K562 (cell line): ENCODE measurements around the gene CSNK1G1. TPM values are rescaled to one million over a fixed set of nuclear protein-coding genes. Genes with fewer than 3 reads are reported as not detected.

Source experiments
- ATAC-seq: fragments of 200-7000 bp; cut with Tn5 transposase; 3 replicates; pipeline ENCODE4 v1.9.1; 2020; ENCODE audit warnings: moderate library complexity
- BruUV-seq: library from RNA; stranded (reverse); fragments of 400-500 nt; replicated peaks from 2 replicates; lab custom pipeline; 2021; lab: Mats Ljungman, UMichigan
- CTCF ChIA-PET: fragments of 300-600 bp; formaldehyde crosslinking; extraction: SDS; loops from one replicate; lab custom pipeline; 2021; ENCODE audit warnings: low intra/inter-chr PET ratio; lab: Yijun Ruan, JAX
- POLR2A ChIA-PET: fragments of 300-600, 350-650 bp; sonication (Branson Sonifier 250); formaldehyde crosslinking; extraction: SDS; loops from one replicate; lab custom pipeline; 2021; ENCODE audit warnings: antibody characterized with exemption, inconsistent platforms; lab: Yijun Ruan, JAX
- DNase-seq, 4 experiments: peaks; one replicate each; pipeline versions ENCODE4 v3.0.0 to v3.0.0-alpha.2; 2011 to 2018; ENCODE audit warnings: low spot score in 3 of 4, mixed read lengths in 3 of 4; ENCODE audit errors: extremely low read depth in 1 of 4
- FAIRE-seq: peaks from 2 replicates; lab custom pipeline; 2011; peaks lifted over from hg19 to GRCh38; lab: Jason Lieb, UNC
- H2AFZ ChIP-seq: 2 replicates; pipeline ENCODE4 v1.6.0; 2011; ENCODE audit warnings: low read depth, low read length, control low read depth, inconsistent platforms
- H3K27ac ChIP-seq: fragments of 200-600 bp; 3 replicates; pipeline ENCODE4 v1.8.0; 2011; ENCODE audit warnings: low read depth, mild to moderate bottlenecking, control low read depth, inconsistent platforms, low read length, moderate library complexity, mixed read lengths; ENCODE audit errors: extremely low read depth
- H3K27me3 ChIP-seq, 2 experiments: fragments of 300-600 bp in 1 of 2; 2 replicates in 1 of 2; 3 replicates in 1 of 2; pipeline versions ENCODE4 v1.6.0 to v1.8.0; 2011; ENCODE audit warnings: inconsistent platforms in 2 of 2, low read length in 2 of 2, mild to moderate bottlenecking in 1 of 2, mixed read lengths in 1 of 2, moderate library complexity in 1 of 2; ENCODE audit not compliant: control insufficient read depth in 2 of 2, insufficient read depth in 2 of 2
- H3K36me3 ChIP-seq: fragments of 300-600 bp; 3 replicates; pipeline ENCODE4 v1.8.0; 2011; ENCODE audit warnings: mild to moderate bottlenecking, low read length, inconsistent platforms; ENCODE audit not compliant: control insufficient read depth, insufficient read depth
- H3K4me1 ChIP-seq, 2 experiments: fragments of 200-600 bp in 1 of 2; replicated peaks in 1 of 2; 2 replicates in 1 of 2; 3 replicates in 1 of 2; pipeline versions ENCODE4 v1.5.1 to v1.8.0; 2011; ENCODE audit warnings: inconsistent platforms in 2 of 2, low read length in 2 of 2, mild to moderate bottlenecking in 1 of 2, mixed read lengths in 1 of 2, moderate library complexity in 1 of 2; ENCODE audit not compliant: control insufficient read depth in 2 of 2, insufficient read depth in 2 of 2
- H3K4me2 ChIP-seq: 2 replicates; pipeline ENCODE4 v1.6.1; 2011; ENCODE audit warnings: low read length, control low read depth, inconsistent platforms, mixed read lengths; ENCODE audit not compliant: insufficient read depth
- H3K4me3 ChIP-seq: fragments of 200-600 bp; sonication (generic), shearing (Covaris generic); 2 replicates; pipeline ENCODE4 v1.5.1; 2016; ENCODE audit warnings: control low read depth, inconsistent platforms
- H3K79me2 ChIP-seq: fragments of 200-600 bp; 3 replicates; pipeline ENCODE4 v1.8.0; 2011; ENCODE audit warnings: low read length, inconsistent platforms; ENCODE audit not compliant: control insufficient read depth, insufficient read depth
- H3K9ac ChIP-seq, 2 experiments: 2 replicates each; pipeline versions ENCODE4 v1.6.0 to v1.6.1; 2011; ENCODE audit warnings: low read depth in 2 of 2, low read length in 2 of 2, control low read depth in 1 of 2, inconsistent platforms in 1 of 2, mild to moderate bottlenecking in 1 of 2, mixed read lengths in 1 of 2; ENCODE audit not compliant: insufficient read depth in 1 of 2
- H3K9me1 ChIP-seq: one replicate; pipeline ENCODE4 v1.6.0; 2011; ENCODE audit warnings: inconsistent platforms, mild to moderate bottlenecking, low read length, moderate library complexity; ENCODE audit not compliant: control insufficient read depth, insufficient read depth
- H3K9me3 ChIP-seq: replicated peaks from 2 replicates; pipeline ENCODE4 v1.5.1; 2011; ENCODE audit warnings: low read depth, low read length, inconsistent platforms; ENCODE audit not compliant: control insufficient read depth, insufficient read depth
- H4K20me1 ChIP-seq: replicated peaks from 2 replicates; pipeline ENCODE4 v1.6.1; 2011; ENCODE audit warnings: low read length, inconsistent platforms, mixed read lengths; ENCODE audit not compliant: control insufficient read depth, insufficient read depth
- E2F3 ChIP-seq: fragments of 250-450 bp; sonication (Bioruptor Pico); IDR thresholded peaks from 2 replicates; pipeline ENCODE4 v1.4.0; 2020; ENCODE audit warnings: mild to moderate bottlenecking
- ELF1 ChIP-seq: fragments of 200-800 bp; sonication (Bioruptor generic); IDR thresholded peaks from 2 replicates; pipeline ENCODE4 v1.6.1; 2016; ENCODE audit warnings: missing genetic modification characterization, missing compliant biosample characterization
- EP400 ChIP-seq: fragments of 450-650 bp; IDR thresholded peaks from 2 replicates; pipeline ENCODE4 v1.6.1; 2017; ENCODE audit warnings: antibody characterized with exemption, mild to moderate bottlenecking, moderate library complexity
- ESRRA ChIP-seq: fragments of 450-650 bp; IDR thresholded peaks from 2 replicates; pipeline ENCODE4 v1.6.1; 2014; ENCODE audit warnings: low read depth, mild to moderate bottlenecking, moderate library complexity, borderline replicate concordance
- HMG20A ChIP-seq: fragments of 450-650 bp; formaldehyde crosslinking; conservative IDR thresholded peaks from 2 replicates; pipeline ENCODE4 v1.4.0; 2020; ENCODE audit warnings: mild to moderate bottlenecking, mixed read lengths
- KAT8 ChIP-seq: fragments of 450-650 bp; IDR thresholded peaks from 2 replicates; pipeline ENCODE4 v1.6.1; 2016; ENCODE audit warnings: low read depth, mild to moderate bottlenecking
- NELFE ChIP-seq: IDR thresholded peaks from 2 replicates; pipeline ENCODE4 v1.6.1; 2011; ENCODE audit warnings: mild to moderate bottlenecking; ENCODE audit not compliant: insufficient read depth, insufficient read length
- POLR2B ChIP-seq: fragments of 450-650 bp; IDR thresholded peaks from 2 replicates; pipeline ENCODE4 v1.6.1; 2018; ENCODE audit warnings: low read depth; ENCODE audit not compliant: partially characterized antibody
- POLR2H ChIP-seq: IDR thresholded peaks from 2 replicates; pipeline ENCODE4 v1.6.1; 2016; ENCODE audit warnings: missing genetic modification characterization, low read depth, mild to moderate bottlenecking, control low read depth, missing compliant biosample characterization, moderate library complexity
- RAD21 ChIP-seq, 2 experiments: fragments of 250-450 bp in 1 of 2; fragments of 450-650 bp in 1 of 2; sonication (Bioruptor Pico) in 1 of 2; formaldehyde crosslinking in 1 of 2; IDR thresholded peaks in 1 of 2; conservative IDR thresholded peaks in 1 of 2; 2 replicates each; pipeline versions ENCODE4 v1.4.0 to v1.8.0; 2020 to 2022; ENCODE audit warnings: mild to moderate bottlenecking in 2 of 2, moderate library complexity in 1 of 2
- SMAD2 ChIP-seq: fragments of 150-350 bp; IDR thresholded peaks from 2 replicates; pipeline ENCODE4 v1.6.1; 2014; ENCODE audit warnings: low read depth, mild to moderate bottlenecking, low read length
- SMARCA5 ChIP-seq: fragments of 450-650 bp; IDR thresholded peaks from 2 replicates; pipeline ENCODE4 v1.6.1; 2016
- SMC3 ChIP-seq: conservative IDR thresholded peaks from 2 replicates; pipeline ENCODE4 v1.6.1; 2011; ENCODE audit warnings: low read depth, low read length, improper control_type of control experiment; ENCODE audit not compliant: insufficient read depth
- WGBS: fragments of 100-300 bp; shearing (Covaris generic); methylation state at CpG from one replicate; pipeline ENCODE4 v1.1.6; 2016; ENCODE audit warnings: low coverage, mixed read lengths; ENCODE audit not compliant: insufficient coverage; ENCODE audit errors: missing lambda C conversion rate; 5-methylcytosine and 5-hydroxymethylcytosine counted together
- in situ Hi-C: fragments of 300-500 bp; cut with MboI; formaldehyde crosslinking; loops from 4 replicates; pipeline ENCODE4 v1.15.0; 2018; ENCODE audit warnings: inconsistent platforms, mixed read lengths
- intact Hi-C: fragments of 100-400 bp; cut with micrococcal nuclease; formaldehyde crosslinking; loops from 2 replicates; pipeline ENCODE4 v1.14.2; 2022
- polyA plus RNA-seq, 8 experiments: library from polyadenylated mRNA; depleted of rRNA in 4 of 8; stranded (reverse) in 5 of 8; unstranded in 3 of 8; fragments of >200 nt; fragmentation: Nextera tagmentation in 2 of 8; fragmentation: Illumina TruSeq in 1 of 8; extraction: Ambion mirVana in 2 of 8; extraction: Trizol in 1 of 8; gene quantifications; 2 replicates each; pipeline versions ENCODE4 v1.2.1 to v1.2.3, GENCODE V29; 2011 to 2014; ENCODE audit warnings: inconsistent platforms in 1 of 8, missing spikeins in 1 of 8
- total RNA-seq, 7 experiments: library from RNA; depleted of rRNA in 6 of 7; stranded (reverse); fragments of >200 nt in 6 of 7; fragmentation: Illumina TruSeq in 2 of 7; extraction: Trizol in 2 of 7; gene quantifications; 2 replicates each; pipeline versions ENCODE4 v1.2.1 to v1.2.3, GENCODE V29; 2011 to 2021; ENCODE audit warnings: low replicate concordance in 1 of 7
- TF ChIP-seq, protein P1 (sequence below), 3 experiments: IDR thresholded peaks in 2 of 3; conservative IDR thresholded peaks in 1 of 3; 2 replicates each; pipeline ENCODE4 v1.5.1; 2011 to 2012; ENCODE audit warnings: low read length in 3 of 3, mild to moderate bottlenecking in 3 of 3, control low read depth in 2 of 3, improper control_type of control experiment in 1 of 3, inconsistent platforms in 1 of 3, low read depth in 1 of 3, mixed read lengths in 1 of 3, moderate library complexity in 1 of 3; ENCODE audit not compliant: insufficient read depth in 2 of 3
- TF ChIP-seq, protein P2 (sequence below): fragments of 450-650 bp; formaldehyde crosslinking; IDR thresholded peaks from 2 replicates; pipeline ENCODE4 v1.4.0; 2020; ENCODE audit warnings: mild to moderate bottlenecking, moderate library complexity
- TF ChIP-seq, protein P3 (sequence below): IDR thresholded peaks from 2 replicates; pipeline ENCODE4 v1.6.1; 2012; ENCODE audit warnings: low read depth, low read length, improper control_type of control experiment, borderline replicate concordance

Gene CSNK1G1
- total and polyA plus RNA-seq, 9 of the 15 experiments (the other 6 are each of a cell fraction or from before 2014, with no cell fraction given): 4.5 to 18.5 (median 9.5) TPM

DNA sequence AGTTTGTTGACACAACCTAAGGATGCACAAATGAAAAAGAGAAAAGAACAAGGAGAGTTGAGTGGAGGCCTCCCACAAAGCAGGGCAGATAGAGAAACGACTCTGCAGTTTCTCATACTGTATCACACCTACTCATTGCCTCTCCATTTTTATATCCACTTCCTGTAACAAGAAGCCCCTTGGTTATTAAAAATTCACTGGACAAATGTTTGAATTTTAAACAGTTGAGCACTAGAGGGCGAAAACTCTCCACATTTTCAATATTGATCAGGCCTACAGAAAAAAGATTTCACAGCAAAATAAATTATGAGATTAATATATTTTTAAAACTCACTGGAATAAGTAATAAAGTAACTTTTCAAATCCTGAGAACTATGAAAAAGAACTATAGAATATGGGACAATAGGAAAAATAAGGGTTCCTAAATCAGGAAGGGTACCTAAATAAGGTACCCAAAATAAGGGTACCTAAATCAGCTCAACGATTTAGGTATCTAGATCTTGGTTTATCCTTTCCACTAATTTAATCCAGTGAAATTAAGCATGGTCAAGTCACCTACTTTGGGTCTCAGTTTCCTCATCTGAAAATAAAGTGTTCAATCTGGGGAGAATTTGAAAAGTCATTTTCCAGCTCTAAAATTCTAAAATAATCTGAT is 146.2 kb downstream of the CSNK1G1 start:
- ChIA-PET CTCF (interaction anchor here (0.7 to 2.6 kb wide), 5 partner anchors 147 to 532 kb away, joined by 3 to 22 read pairs (median 4); partner anchors contain the start of gene CSNK1G1), POLR2A (interaction anchor here (0.6 kb wide), 1 partner anchor 251 kb away, joined by 4 read pairs; the partner anchor contains the start of gene ZNF609)
- Histone ChIP-seq H3K4me3 (no peak overlapping the region), H3K4me2 (no peak overlapping the region), H3K9me3 (no peaks in the 10 kb centered on the region), H4K20me1 (no peaks in the 10 kb centered on the region), H3K4me1 (peaks cover 3 to 9% of the 10 kb centered on the region in 2 experiments; a peak in 2 of 5 replicates), H3K9ac (no peak overlapping the region), H2AFZ (no peak overlapping the region), H3K9me1 (no peaks in the 10 kb centered on the region), H3K36me3 (peaks cover 32% of the 10 kb centered on the region; the same call in 1 of the 3 replicates), H3K79me2 (no peaks in the 10 kb centered on the region), H3K27ac (no peak overlapping the region), H3K27me3 (no peaks in the 10 kb centered on the region)
- intact Hi-C loops (loop anchor here (1.0 to 10.0 kb wide), 4 partner anchors 48 to 515 kb away; partner anchors contain the start of genes CSNK1G1 and PPIB), in situ Hi-C loops (loop anchor here (10.0 to 25.0 kb wide), 2 partner anchors 145 to 452 kb away; partner anchors contain the start of gene CSNK1G1)
- WGBS: 15% methylated on average over 3 of the region's 3 CpGs
- DNase-seq (peak in 3 of 4 experiments; percentile 17 to 39 (median 29)), ATAC-seq (peak; percentile 67), FAIRE-seq (peak; percentile 51)
- no TSS peak for BruUV-seq
- TF ChIP-seq RAD21 (CRISPR knock-in tag; conservative IDR thresholded peaks at IDR 0.05 in 1 of 2, IDR thresholded peaks at IDR 0.05 in 1 of 2) (peak; percentile 77 to 80), ESRRA (no peak), EP400 (peak; percentile 24; the same call in 1 of the 2 replicates), NELFE (no peak), POLR2B (no peak), ELF1 (tag) (peak; percentile 48; the same call in 1 of the 2 replicates), E2F3 (CRISPR knock-in tag) (no peak), HMG20A (CRISPR knock-in tag) (no peak), KAT8 (no peak), POLR2H (tag) (0 out of 2 replicates have a peak, but pooled peaks have one; percentile 36), SMARCA5 (no peak), SMAD2 (no peak), SMC3 (0 out of 2 replicates have a peak, but pooled peaks have one; percentile 33)
- TF ChIP-seq, protein P1, sequence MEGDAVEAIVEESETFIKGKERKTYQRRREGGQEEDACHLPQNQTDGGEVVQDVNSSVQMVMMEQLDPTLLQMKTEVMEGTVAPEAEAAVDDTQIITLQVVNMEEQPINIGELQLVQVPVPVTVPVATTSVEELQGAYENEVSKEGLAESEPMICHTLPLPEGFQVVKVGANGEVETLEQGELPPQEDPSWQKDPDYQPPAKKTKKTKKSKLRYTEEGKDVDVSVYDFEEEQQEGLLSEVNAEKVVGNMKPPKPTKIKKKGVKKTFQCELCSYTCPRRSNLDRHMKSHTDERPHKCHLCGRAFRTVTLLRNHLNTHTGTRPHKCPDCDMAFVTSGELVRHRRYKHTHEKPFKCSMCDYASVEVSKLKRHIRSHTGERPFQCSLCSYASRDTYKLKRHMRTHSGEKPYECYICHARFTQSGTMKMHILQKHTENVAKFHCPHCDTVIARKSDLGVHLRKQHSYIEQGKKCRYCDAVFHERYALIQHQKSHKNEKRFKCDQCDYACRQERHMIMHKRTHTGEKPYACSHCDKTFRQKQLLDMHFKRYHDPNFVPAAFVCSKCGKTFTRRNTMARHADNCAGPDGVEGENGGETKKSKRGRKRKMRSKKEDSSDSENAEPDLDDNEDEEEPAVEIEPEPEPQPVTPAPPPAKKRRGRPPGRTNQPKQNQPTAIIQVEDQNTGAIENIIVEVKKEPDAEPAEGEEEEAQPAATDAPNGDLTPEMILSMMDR (IDR thresholded peaks at IDR 0.05 in 2 of 3, conservative IDR thresholded peaks at IDR 0.05 in 1 of 3; ENCODE audit: insufficient read depth in 2 of 3, low read depth in 1 of 3, low read length in 3 of 3): peak; percentile 42 to 72 (median 50); a peak in 5 of 6 replicates
- TF ChIP-seq, protein P2, sequence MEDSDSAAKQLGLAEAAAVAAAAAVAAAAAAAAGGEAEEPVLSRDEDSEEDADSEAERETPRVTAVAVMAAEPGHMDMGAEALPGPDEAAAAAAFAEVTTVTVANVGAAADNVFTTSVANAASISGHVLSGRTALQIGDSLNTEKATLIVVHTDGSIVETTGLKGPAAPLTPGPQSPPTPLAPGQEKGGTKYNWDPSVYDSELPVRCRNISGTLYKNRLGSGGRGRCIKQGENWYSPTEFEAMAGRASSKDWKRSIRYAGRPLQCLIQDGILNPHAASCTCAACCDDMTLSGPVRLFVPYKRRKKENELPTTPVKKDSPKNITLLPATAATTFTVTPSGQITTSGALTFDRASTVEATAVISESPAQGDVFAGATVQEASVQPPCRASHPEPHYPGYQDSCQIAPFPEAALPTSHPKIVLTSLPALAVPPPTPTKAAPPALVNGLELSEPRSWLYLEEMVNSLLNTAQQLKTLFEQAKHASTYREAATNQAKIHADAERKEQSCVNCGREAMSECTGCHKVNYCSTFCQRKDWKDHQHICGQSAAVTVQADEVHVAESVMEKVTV: peak; percentile 70; the same call in 1 of the 2 replicates
- TF ChIP-seq, protein P3, sequence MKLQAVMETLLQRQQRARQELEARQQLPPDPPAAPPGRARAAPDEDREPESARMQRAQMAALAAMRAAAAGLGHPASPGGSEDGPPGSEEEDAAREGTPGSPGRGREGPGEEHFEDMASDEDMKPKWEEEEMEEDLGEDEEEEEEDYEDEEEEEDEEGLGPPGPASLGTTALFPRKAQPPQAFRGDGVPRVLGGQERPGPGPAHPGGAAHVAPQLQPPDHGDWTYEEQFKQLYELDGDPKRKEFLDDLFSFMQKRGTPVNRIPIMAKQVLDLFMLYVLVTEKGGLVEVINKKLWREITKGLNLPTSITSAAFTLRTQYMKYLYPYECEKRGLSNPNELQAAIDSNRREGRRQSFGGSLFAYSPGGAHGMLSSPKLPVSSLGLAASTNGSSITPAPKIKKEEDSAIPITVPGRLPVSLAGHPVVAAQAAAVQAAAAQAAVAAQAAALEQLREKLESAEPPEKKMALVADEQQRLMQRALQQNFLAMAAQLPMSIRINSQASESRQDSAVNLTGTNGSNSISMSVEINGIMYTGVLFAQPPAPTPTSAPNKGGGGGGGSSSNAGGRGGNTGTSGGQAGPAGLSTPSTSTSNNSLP: peak; percentile 76; the same call in 1 of the 2 replicates
